Ishikawa (cell line): Measurements from ENCODE around the gene APOL4.

Source experiments
- EGR1 ChIP-seq: IDR thresholded peaks from 2 replicates; pipeline ENCODE4 v1.6.1; 2012
- EP300 ChIP-seq: IDR thresholded peaks from 2 replicates; pipeline ENCODE4 v1.6.1; 2012; ENCODE audit warnings: borderline replicate concordance
- RAD21 ChIP-seq: IDR thresholded peaks from 2 replicates; pipeline ENCODE4 v1.6.1; 2012; ENCODE audit warnings: low read depth
- YY1 ChIP-seq: IDR thresholded peaks from 2 replicates; pipeline ENCODE4 v1.6.1; 2012; ENCODE audit warnings: low read depth

- no peak for TF ChIP-seq YY1
- no peak for TF ChIP-seq RAD21
- no peak for TF ChIP-seq EGR1
- no peak for TF ChIP-seq EP300
Observed at GRCh38 chr22:36156119-36156514, 45.5 kb downstream of the APOL4 start.
